ENCODE measurements around the gene NSUN6. TPM values are rescaled to one million over a fixed set of nuclear protein-coding genes. Genes with fewer than 3 reads are reported as not detected.

Gene NSUN6
- polyA plus RNA-seq, 3 donors: 1.2 to 5.1 (median 3.1) TPM

DNA sequence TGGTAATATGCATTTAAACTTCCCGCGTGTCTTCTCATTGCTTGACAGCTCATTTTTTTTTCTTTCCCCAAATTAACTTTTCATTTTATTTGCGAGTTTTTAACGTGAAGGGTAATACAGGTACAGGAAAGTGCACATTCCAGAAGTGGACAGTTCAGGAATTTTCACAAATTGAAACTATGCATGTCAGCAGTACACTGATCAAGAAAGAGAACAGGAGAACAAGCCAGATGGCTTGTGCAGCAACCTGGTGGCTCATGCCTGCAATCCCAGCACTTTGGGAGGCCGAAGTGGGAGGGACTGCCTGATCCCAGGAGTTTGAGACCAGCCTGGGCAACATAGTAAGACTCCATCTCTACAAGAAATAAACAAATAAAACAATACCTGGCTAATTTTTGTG lies 36.3 kb upstream of the NSUN6 start:
- Mint-ChIP-seq H3K27me3 (ENCODE audit: low read depth in 3 of 3) (peaks cover 0 to 4% (median 3%) of the 10 kb centered on the region in 3 donors), H3K4me3 (no peak overlapping the region), H3K27ac (no peak overlapping the region), H3K36me3 (peaks cover 0 to 4% of the 10 kb centered on the region in 2 donors), H3K4me1 (peaks cover 3% of the 10 kb centered on the region), H3K9me3 (no peaks in the 10 kb centered on the region)
- no peaks in the 10 kb centered on the region for H3K36me3 ChIP-seq (replicated peaks in 1 of 2; ENCODE audit: control insufficient read depth in 1 of 2, insufficient read depth in 2 of 2, low read length in 2 of 2)
- H3K27ac ChIP-seq (ENCODE audit: low read depth in 1 of 2, low read length in 2 of 2): no peak overlapping the region
- H3K79me2 ChIP-seq (ENCODE audit: insufficient read depth, low read length): no peaks in the 10 kb centered on the region
- H3K27me3 ChIP-seq (ENCODE audit: control insufficient read depth in 2 of 2, insufficient read depth in 2 of 2, low read length in 2 of 2): no peaks in the 10 kb centered on the region
- DNase-seq: no peak
- no peaks in the 10 kb centered on the region for H3K9me3 ChIP-seq (replicated peaks in 1 of 2; ENCODE audit: control insufficient read depth in 1 of 2, insufficient read depth in 1 of 2, low read length in 2 of 2)
- H3K9ac ChIP-seq (ENCODE audit: insufficient read depth, low read length, poor library complexity, severe bottlenecking): no peak overlapping the region
- WGBS (ENCODE audit: insufficient coverage): 100% methylated on average over 1 of the region's 5 CpGs
- no peak overlapping the region for H2AFZ ChIP-seq (ENCODE audit: insufficient read depth, low read depth, low read length, poor library complexity, severe bottlenecking)
- no peak overlapping the region for H3K4me2 ChIP-seq (replicated peaks; ENCODE audit: extremely low read depth, low read length, poor library complexity, severe bottlenecking)
- intact Hi-C loops (cut with micrococcal nuclease): no loop called here
- TF ChIP-seq, protein P1, sequence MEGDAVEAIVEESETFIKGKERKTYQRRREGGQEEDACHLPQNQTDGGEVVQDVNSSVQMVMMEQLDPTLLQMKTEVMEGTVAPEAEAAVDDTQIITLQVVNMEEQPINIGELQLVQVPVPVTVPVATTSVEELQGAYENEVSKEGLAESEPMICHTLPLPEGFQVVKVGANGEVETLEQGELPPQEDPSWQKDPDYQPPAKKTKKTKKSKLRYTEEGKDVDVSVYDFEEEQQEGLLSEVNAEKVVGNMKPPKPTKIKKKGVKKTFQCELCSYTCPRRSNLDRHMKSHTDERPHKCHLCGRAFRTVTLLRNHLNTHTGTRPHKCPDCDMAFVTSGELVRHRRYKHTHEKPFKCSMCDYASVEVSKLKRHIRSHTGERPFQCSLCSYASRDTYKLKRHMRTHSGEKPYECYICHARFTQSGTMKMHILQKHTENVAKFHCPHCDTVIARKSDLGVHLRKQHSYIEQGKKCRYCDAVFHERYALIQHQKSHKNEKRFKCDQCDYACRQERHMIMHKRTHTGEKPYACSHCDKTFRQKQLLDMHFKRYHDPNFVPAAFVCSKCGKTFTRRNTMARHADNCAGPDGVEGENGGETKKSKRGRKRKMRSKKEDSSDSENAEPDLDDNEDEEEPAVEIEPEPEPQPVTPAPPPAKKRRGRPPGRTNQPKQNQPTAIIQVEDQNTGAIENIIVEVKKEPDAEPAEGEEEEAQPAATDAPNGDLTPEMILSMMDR (IDR thresholded peaks at IDR 0.05): no peak
- no peaks in the 10 kb centered on the region for H4K20me1 ChIP-seq (ENCODE audit: insufficient read depth, low read length)
- no peaks in the 10 kb centered on the region for H3K4me1 ChIP-seq (ENCODE audit: control insufficient read depth in 1 of 2, insufficient read depth in 2 of 2, low read length in 2 of 2)
- H3K4me3 ChIP-seq (replicated peaks in 1 of 3; ENCODE audit: low read depth in 2 of 3, low read length in 3 of 3): no peak overlapping the region

- no peaks in the 10 kb centered on the region for H3K79me2 ChIP-seq (ENCODE audit: insufficient read depth, low read length)
- no peaks in the 10 kb centered on the region for H3K36me3 ChIP-seq (replicated peaks in 1 of 2; ENCODE audit: control insufficient read depth in 1 of 2, insufficient read depth in 2 of 2, low read length in 2 of 2)
- Mint-ChIP-seq H3K4me3 (no peak overlapping the region), H3K9me3 (no peaks in the 10 kb centered on the region), H3K36me3 (peaks cover 0 to 7% of the 10 kb centered on the region in 2 donors), H3K27ac (peak overlapping the region in 1 of 7 donors; percentile 34), H3K27me3 (ENCODE audit: low read depth in 3 of 3) (peaks cover 0 to 4% (median 3%) of the 10 kb centered on the region in 3 donors), H3K4me1 (peaks cover 3% of the 10 kb centered on the region)
- TF ChIP-seq, protein P1 (IDR thresholded peaks at IDR 0.05): no peak
- no peak overlapping the region for H3K4me2 ChIP-seq (replicated peaks; ENCODE audit: extremely low read depth, low read length, poor library complexity, severe bottlenecking)
- intact Hi-C loops (cut with micrococcal nuclease): no loop called here
- WGBS (ENCODE audit: insufficient coverage): no CpG with 5 or more reads among the region's 7 CpGs
- H4K20me1 ChIP-seq (ENCODE audit: insufficient read depth, low read length): no peaks in the 10 kb centered on the region
- no peaks in the 10 kb centered on the region for H3K4me1 ChIP-seq (ENCODE audit: control insufficient read depth in 1 of 2, insufficient read depth in 2 of 2, low read length in 2 of 2)
- H3K27me3 ChIP-seq (ENCODE audit: control insufficient read depth in 2 of 2, insufficient read depth in 2 of 2, low read length in 2 of 2): no peaks in the 10 kb centered on the region
- no peak overlapping the region for H3K27ac ChIP-seq (ENCODE audit: low read depth in 1 of 2, low read length in 2 of 2)
- no peak for DNase-seq
- no peaks in the 10 kb centered on the region for H3K9me3 ChIP-seq (replicated peaks in 1 of 2; ENCODE audit: control insufficient read depth in 1 of 2, insufficient read depth in 1 of 2, low read length in 2 of 2)
- no peak overlapping the region for H2AFZ ChIP-seq (ENCODE audit: insufficient read depth, low read depth, low read length, poor library complexity, severe bottlenecking)
- no peak overlapping the region for H3K9ac ChIP-seq (ENCODE audit: insufficient read depth, low read length, poor library complexity, severe bottlenecking)
- H3K4me3 ChIP-seq (replicated peaks in 1 of 3; ENCODE audit: low read depth in 2 of 3, low read length in 3 of 3): no peak overlapping the region
Measured at GRCh38 chr10:18687195-18687594, 35.8 kb upstream of the NSUN6 start.
